Colonic mucosa (tissue), 4 donors: ENCODE measurements around the gene KCNMB3. TPM values are rescaled to one million over a fixed set of nuclear protein-coding genes. Genes with fewer than 3 reads are reported as not detected.
"Not testable (repeated sequence)": the region's sequence is repeated elsewhere in the genome, so short reads cannot be mapped to it uniquely, and the experiment has no call there.

Experiments used
- DNase-seq: peaks from one replicate; pipeline ENCODE4 v3.0.0-alpha.2; 2020
- H3K27ac ChIP-seq: fragments of 200-600 bp; one replicate; pipeline ENCODE4 v1.8.0; 2021
- H3K27me3 ChIP-seq: fragments of 200-600 bp; one replicate; pipeline ENCODE4 v1.8.0; 2021
- H3K36me3 ChIP-seq: fragments of 200-600 bp; one replicate; pipeline ENCODE4 v1.8.0; 2021
- H3K4me1 ChIP-seq: fragments of 200-600 bp; one replicate; pipeline ENCODE4 v1.8.0; 2021; ENCODE audit warnings: mild to moderate bottlenecking
- H3K4me3 ChIP-seq: fragments of 200-600 bp; one replicate; pipeline ENCODE4 v1.8.0; 2021
- H3K9ac ChIP-seq, 2 donors: one replicate each; pipeline ENCODE4 v1.7.0; 2013; ENCODE audit warnings: control low read depth in 2 of 2, low read depth in 2 of 2, low read length in 2 of 2
- H3K9me3 ChIP-seq: fragments of 200-600 bp; one replicate; pipeline ENCODE4 v1.8.0; 2021
- intact Hi-C: fragments of 100-400 bp; cut with DNase I; formaldehyde crosslinking; loops from one replicate; pipeline ENCODE4 v1.14.1; 2022
- total RNA-seq, 2 donors: library from RNA; stranded (reverse); fragmentation: NEBNext Ultra II Directional in 1 of 2; extraction: Animal tissue kit (Norgen Biotek cat#: 25700) in 1 of 2; gene quantifications; one replicate each; pipeline ENCODE4 v1.2.1, GENCODE V29; 2021
- TF ChIP-seq, protein P1 (sequence below): fragments of 200-600 bp; IDR thresholded peaks from one replicate; pipeline ENCODE4 v1.8.0; 2022; ENCODE audit warnings: antibody characterized with exemption, mild to moderate bottlenecking
- donor health status: healthy.
- donor health status: DM: no; HTN: no; CAD: no.
- donor health status: DM: no; HTN: no; CAD: no.

Gene KCNMB3
- total RNA-seq, 2 donors from 2014 or later, result 1.5 to 1.7 TPM

DNA sequence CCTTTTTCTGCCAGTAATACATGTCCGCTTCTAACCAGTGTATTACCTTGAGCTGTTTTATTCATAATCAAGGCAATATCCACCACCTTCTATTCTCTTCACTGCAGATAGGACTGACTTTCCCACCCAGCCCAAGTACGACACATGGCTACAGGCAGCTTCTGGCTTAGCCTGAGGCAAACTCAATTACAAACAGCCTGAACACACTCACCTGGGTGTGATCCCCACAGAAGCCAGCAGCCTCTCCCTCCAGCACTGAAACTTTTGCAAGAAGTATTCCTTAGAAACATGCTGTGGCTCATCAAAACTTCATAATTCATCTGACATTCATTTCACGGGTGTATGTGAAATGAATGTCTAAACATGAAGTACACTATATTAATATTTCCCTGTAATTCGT, 13.5 kb upstream of the KCNMB3 start:
- intact Hi-C loops, result no loop called here
- Histone ChIP-seq H3K9ac (no peak overlapping the region), H3K4me3 (no peak overlapping the region), H3K27me3 (no peaks in the 10 kb centered on the region), H3K27ac (no peak overlapping the region), H3K9me3 (no peaks in the 10 kb centered on the region), H3K4me1 (no peaks in the 10 kb centered on the region), H3K36me3 (no peaks in the 10 kb centered on the region)
- TF ChIP-seq, protein P1, sequence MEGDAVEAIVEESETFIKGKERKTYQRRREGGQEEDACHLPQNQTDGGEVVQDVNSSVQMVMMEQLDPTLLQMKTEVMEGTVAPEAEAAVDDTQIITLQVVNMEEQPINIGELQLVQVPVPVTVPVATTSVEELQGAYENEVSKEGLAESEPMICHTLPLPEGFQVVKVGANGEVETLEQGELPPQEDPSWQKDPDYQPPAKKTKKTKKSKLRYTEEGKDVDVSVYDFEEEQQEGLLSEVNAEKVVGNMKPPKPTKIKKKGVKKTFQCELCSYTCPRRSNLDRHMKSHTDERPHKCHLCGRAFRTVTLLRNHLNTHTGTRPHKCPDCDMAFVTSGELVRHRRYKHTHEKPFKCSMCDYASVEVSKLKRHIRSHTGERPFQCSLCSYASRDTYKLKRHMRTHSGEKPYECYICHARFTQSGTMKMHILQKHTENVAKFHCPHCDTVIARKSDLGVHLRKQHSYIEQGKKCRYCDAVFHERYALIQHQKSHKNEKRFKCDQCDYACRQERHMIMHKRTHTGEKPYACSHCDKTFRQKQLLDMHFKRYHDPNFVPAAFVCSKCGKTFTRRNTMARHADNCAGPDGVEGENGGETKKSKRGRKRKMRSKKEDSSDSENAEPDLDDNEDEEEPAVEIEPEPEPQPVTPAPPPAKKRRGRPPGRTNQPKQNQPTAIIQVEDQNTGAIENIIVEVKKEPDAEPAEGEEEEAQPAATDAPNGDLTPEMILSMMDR, result no peak
- no peak for DNase-seq

DNA sequence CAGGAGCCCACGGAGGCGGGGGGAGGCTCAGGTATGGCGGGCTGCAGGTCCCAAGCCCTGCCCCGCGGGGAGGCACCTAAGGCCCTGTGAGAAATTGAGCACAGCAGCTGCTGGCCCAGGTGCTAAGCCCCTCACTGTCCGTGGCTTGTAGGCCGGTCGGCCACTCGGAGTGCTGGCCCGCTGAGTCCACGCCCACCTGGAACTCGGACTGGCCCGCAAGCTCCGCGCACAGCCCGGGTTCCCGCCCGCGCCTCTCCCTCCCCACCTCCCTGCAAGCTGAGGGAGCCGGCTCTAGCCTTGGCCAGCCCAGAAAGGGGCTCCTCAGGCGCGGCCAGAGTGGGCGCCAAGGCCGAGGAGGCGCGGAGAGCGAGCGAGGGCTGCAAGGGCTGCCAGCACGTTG, 12.2 kb upstream of the KCNMB3 start:
- TF ChIP-seq, protein P1, result no peak
- intact Hi-C loops, result no loop called here
- Histone ChIP-seq H3K4me3 (no peak overlapping the region), H3K27ac (no peak overlapping the region), H3K36me3 (no peaks in the 10 kb centered on the region), H3K9me3 (no peaks in the 10 kb centered on the region), H3K9ac (no peak overlapping the region), H3K27me3 (no peaks in the 10 kb centered on the region), H3K4me1 (no peaks in the 10 kb centered on the region)
- DNase-seq, result no peak

GRCh38 chr3:179260949-179261765, 10.2 kb upstream of the KCNMB3 start:
- Histone ChIP-seq H3K27me3 (no peaks in the 10 kb centered on the region), H3K4me3 (peak overlapping the region; percentile 54), H3K36me3 (no peaks in the 10 kb centered on the region), H3K27ac (peak overlapping the region; percentile 26), H3K9me3 (no peaks in the 10 kb centered on the region), H3K4me1 (no peaks in the 10 kb centered on the region), H3K9ac (peak overlapping the region; percentile 46 to 68)
- TF ChIP-seq, protein P1, result no peak
- DNase-seq, result peak; percentile 73
- intact Hi-C loops, result no loop called here

DNA sequence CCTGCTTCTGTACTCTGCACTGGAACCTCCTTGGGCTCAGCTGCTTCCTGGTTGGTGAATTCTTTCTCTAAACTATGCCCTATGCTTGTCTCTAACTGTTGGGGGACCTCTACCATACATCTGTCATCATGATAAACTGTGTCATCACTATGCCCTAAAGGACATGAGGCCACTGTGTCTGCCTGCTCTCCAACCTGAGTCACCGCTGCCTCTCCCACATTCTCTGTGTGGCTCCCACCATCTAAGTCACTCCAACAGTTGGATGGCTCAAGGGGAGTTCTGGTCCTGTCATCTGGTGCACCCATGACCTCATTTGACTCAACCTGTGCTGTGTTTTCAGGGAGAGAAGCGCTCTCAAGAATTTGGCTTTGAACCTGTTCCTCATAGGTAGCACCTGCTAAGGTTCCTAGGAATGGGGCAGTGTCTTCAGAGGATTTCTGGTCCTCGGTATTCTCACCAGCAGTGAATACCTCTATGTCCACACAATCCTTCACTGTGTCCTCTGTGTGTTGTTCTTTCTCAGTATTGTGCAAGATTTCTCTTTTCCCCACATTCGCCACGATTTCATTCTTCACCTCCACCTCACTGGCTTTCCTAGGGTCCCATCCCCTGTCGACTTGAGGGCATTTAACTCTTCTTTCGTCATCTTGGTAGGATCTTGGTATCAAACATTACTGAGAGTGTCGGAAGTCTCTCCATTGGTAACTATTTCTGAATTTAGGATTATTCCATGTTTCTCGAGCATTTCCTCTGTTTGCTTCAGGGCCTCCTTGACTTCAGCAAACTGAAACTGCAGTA, 9.2 kb upstream of the KCNMB3 start:
- H3K27ac ChIP-seq, DNase-seq, H3K4me1 ChIP-seq, H3K4me3 ChIP-seq, intact Hi-C loops, H3K9ac ChIP-seq, H3K36me3 ChIP-seq, H3K27me3 ChIP-seq, H3K9me3 ChIP-seq: not testable (repeated sequence)

GRCh38 chr3:179258820-179259219, 7.9 kb upstream of the KCNMB3 start:
- intact Hi-C loops, result no loop called here
- Histone ChIP-seq H3K9ac (no peak overlapping the region), H3K4me3 (no peak overlapping the region), H3K36me3 (no peaks in the 10 kb centered on the region), H3K4me1 (no peaks in the 10 kb centered on the region), H3K27ac (no peak overlapping the region), H3K9me3 (no peaks in the 10 kb centered on the region), H3K27me3 (no peaks in the 10 kb centered on the region)
- DNase-seq, result no peak
- TF ChIP-seq, protein P1, result no peak

GRCh38 chr3:179257742-179258141, 6.8 kb upstream of the KCNMB3 start:
- H3K27me3 ChIP-seq, H3K27ac ChIP-seq, H3K36me3 ChIP-seq, intact Hi-C loops, H3K4me3 ChIP-seq, H3K9me3 ChIP-seq, H3K9ac ChIP-seq, H3K4me1 ChIP-seq, DNase-seq: not testable (repeated sequence)
